ENCODE results near the gene OTUB1. TPM values are rescaled to one million over a fixed set of nuclear protein-coding genes. Genes with fewer than 3 reads are reported as not detected.
"Not testable (repeated sequence)": the region's sequence is repeated elsewhere in the genome, so short reads cannot be mapped to it uniquely, and the experiment has no call there.

Gene OTUB1
- total and polyA plus RNA-seq, 2 of the 4 experiments (the other 2 are of a cell fraction), result 69.0 to 168 TPM

GRCh38 chr11:63963895-63964294 lies 22.3 kb upstream of the OTUB1 start:
- H3K27me3 ChIP-seq (ENCODE audit: control insufficient read depth, insufficient read depth, low read length); H2BK15ac ChIP-seq (ENCODE audit: low read depth, low read length); H3K9me1 ChIP-seq (ENCODE audit: insufficient read depth, low read length); H3K4ac ChIP-seq (ENCODE audit: low read depth, low read length); H3K14ac ChIP-seq (replicated peaks; ENCODE audit: low read depth, low read length); BruUV-seq (replicated peaks); H4K20me1 ChIP-seq (ENCODE audit: insufficient read depth, low read length); H4K8ac ChIP-seq (ENCODE audit: low read depth in 2 of 2, low read length in 2 of 2); H4K91ac ChIP-seq (ENCODE audit: insufficient read depth, low read depth, low read length); H2BK20ac ChIP-seq (ENCODE audit: low read depth, low read length); intact Hi-C loops (cut with micrococcal nuclease); H2AK5ac ChIP-seq (ENCODE audit: low read depth, low read length); H3K27ac ChIP-seq (ENCODE audit: insufficient read depth, low read length); H2AFZ ChIP-seq (replicated peaks; ENCODE audit: low read length, poor library complexity); H3K9me3 ChIP-seq (ENCODE audit: control insufficient read depth, insufficient read depth, low read length); H4K5ac ChIP-seq (ENCODE audit: low read depth, low read length); H2BK120ac ChIP-seq (ENCODE audit: low read depth, low read length); H2BK5ac ChIP-seq (ENCODE audit: low read depth, low read length, poor library complexity, severe bottlenecking); H3K4me2 ChIP-seq (ENCODE audit: low read depth, low read length); H3K56ac ChIP-seq (ENCODE audit: extremely low read depth, insufficient read depth, low read length); in situ Hi-C loops (cut with MboI; ENCODE audit: low sequenced_read_pairs); H3K4me1 ChIP-seq (ENCODE audit: control insufficient read depth, insufficient read depth, low read length); H3K9ac ChIP-seq (ENCODE audit: low read depth, low read length); DNase-seq; CTCF ChIA-PET; dilution Hi-C loops (cut with HindIII; ENCODE audit: low sequenced_read_pairs, unreplicated experiment); ATAC-seq (ENCODE audit: low read depth); H3K36me3 ChIP-seq (ENCODE audit: control insufficient read depth, insufficient read depth, low read length); H3K18ac ChIP-seq (ENCODE audit: low read depth, low read length); POLR2A ChIA-PET (ENCODE audit: unreplicated experiment); H3K23ac ChIP-seq (ENCODE audit: low read depth, low read length); H3K79me1 ChIP-seq (ENCODE audit: low read depth in 1 of 2, low read length in 2 of 2); H2AK9ac ChIP-seq (replicated peaks; ENCODE audit: low read depth, low read length, poor library complexity); H3K4me3 ChIP-seq (ENCODE audit: insufficient read depth, low read depth, low read length): not testable (repeated sequence)
- WGBS, 2 experiments (ENCODE audit: extremely low coverage in 2 of 2, insufficient read length in 1 of 2), result no CpG with 5 or more reads among the region's 4 CpGs
